ENCODE measurements around the gene SLC16A10. TPM values are rescaled to one million over a fixed set of nuclear protein-coding genes. Genes with fewer than 3 reads are reported as not detected.
A peak's percentile ranks its signal among the peaks of the same experiment; 100 is the strongest.
"Not testable (repeated sequence)": the region's sequence is repeated elsewhere in the genome, so short reads cannot be mapped to it uniquely, and the experiment has no call there.

The SLC16A10 gene
- total and polyA plus RNA-seq, 5 donors from 2014 or later, result 24.4 to 39.3 (median 32.0) TPM

DNA sequence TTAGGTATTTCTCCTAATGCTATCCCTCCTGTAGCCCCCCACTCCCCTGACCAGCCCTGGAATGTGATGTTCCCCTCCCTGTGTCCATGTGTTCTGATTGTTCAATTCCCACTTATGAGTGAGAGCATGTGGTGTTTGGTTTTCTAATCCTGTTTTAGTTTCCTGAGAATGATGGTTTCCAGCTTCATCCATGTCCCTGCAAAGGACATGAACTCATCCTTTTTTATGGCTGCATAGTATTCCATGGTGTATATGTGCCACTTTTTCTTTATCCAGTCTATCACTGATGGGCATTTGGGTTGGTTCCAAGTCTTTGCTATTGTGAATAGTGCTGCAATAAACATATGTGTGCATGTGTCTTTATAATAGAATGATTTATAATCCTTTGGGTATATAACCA, 103.8 kb downstream of the SLC16A10 start:
- H3K36me3 ChIP-seq (ENCODE audit: control insufficient read depth, insufficient read depth, low read length); H3K9me3 Mint-ChIP-seq; H3K4me3 ChIP-seq (ENCODE audit: low read depth, low read length); ATAC-seq (ENCODE audit: low read depth in 2 of 2); DNase-seq; H3K27me3 Mint-ChIP-seq; H3K27me3 ChIP-seq (ENCODE audit: control insufficient read depth, insufficient read depth, low read length); H3K4me3 Mint-ChIP-seq; H3K9me3 ChIP-seq (ENCODE audit: control insufficient read depth in 2 of 2, low read length in 2 of 2); H3K4me1 ChIP-seq (ENCODE audit: control insufficient read depth, insufficient read depth, low read length, poor library complexity, severe bottlenecking); H3K27ac Mint-ChIP-seq; H3K27ac ChIP-seq (ENCODE audit: insufficient read depth, low read length, poor library complexity, severe bottlenecking): not testable (repeated sequence)
- Mint-ChIP-seq H3K36me3 (peaks cover 31% of the 10 kb centered on the region), H3K4me1 (peaks cover 6 to 16% (median 11%) of the 10 kb centered on the region in 4 donors)

DNA sequence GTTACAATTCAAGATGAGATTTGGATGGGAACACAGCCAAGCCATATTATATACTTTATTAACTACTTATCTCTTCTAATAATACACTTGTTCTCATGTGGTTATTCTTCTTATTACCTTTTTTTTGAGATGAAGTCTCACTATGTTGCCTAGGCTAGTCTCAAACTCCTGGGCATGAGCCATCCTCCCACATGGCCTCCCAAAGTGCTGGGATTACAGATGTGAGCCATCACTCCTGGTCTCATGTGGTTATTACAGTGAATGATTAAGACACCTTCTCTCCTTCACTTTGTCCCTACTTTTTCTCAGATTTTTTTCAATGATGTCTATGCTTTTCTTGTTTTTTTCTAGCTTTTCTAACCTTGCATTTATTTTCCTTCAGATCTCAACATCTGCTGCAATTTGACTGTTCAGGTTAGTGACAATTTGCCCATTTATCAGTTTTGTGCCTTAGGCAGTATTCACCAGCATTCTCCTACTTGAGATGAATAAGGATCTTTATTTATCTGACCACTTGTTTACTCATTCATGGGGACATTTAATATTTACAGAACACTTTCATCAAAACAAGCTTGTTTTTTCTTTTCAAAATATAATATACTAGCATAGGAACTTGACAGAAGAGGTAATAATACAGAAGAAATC, 105.7 kb downstream of the SLC16A10 start:
- no peak overlapping the region for H3K4me3 Mint-ChIP-seq
- peaks cover 0 to 7% (median 4%) of the 10 kb centered on the region in 7 donors for H3K9me3 Mint-ChIP-seq
- Histone ChIP-seq H3K27me3 (ENCODE audit: control insufficient read depth, insufficient read depth, low read length) (no peaks in the 10 kb centered on the region), H3K27ac (ENCODE audit: insufficient read depth, low read length, poor library complexity, severe bottlenecking) (no peak overlapping the region), H3K4me1 (ENCODE audit: control insufficient read depth, insufficient read depth, low read length, poor library complexity, severe bottlenecking) (no peaks in the 10 kb centered on the region), H3K4me3 (ENCODE audit: low read depth, low read length) (no peak overlapping the region), H3K36me3 (ENCODE audit: control insufficient read depth, insufficient read depth, low read length) (peaks cover 3% of the 10 kb centered on the region), H3K9me3 (ENCODE audit: control insufficient read depth in 2 of 2, low read length in 2 of 2) (no peaks in the 10 kb centered on the region)
- H3K36me3 Mint-ChIP-seq, result peaks cover 43% of the 10 kb centered on the region
- no peak for DNase-seq
- no peaks in the 10 kb centered on the region for H3K27me3 Mint-ChIP-seq
- peaks cover 6 to 23% (median 13%) of the 10 kb centered on the region in 4 donors for H3K4me1 Mint-ChIP-seq
- ATAC-seq (ENCODE audit: low read depth in 2 of 2), result no peak
- H3K27ac Mint-ChIP-seq, result peak overlapping the region in 1 of 3 donors; percentile 37

DNA sequence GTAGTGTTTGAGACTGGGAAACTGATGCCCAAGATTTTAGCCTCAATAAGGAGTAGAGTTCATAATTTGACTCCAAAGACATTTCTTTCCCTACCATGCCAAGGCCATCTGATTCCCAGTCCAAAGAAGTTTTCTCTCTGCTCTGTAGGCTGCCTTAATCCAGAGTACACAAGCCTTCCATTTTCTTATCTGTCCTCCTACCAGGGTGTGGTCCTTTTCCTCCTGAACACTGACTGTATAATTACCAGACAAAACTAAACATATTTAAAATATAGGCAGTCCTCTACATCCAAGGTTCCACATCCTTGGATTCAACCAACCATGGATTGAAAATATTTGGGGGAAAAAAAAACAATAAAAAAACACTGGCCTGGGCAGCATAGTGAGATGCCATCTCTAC, 108.4 kb downstream of the SLC16A10 start:
- Histone ChIP-seq H3K27me3 (ENCODE audit: control insufficient read depth, insufficient read depth, low read length) (no peaks in the 10 kb centered on the region), H3K9me3 (ENCODE audit: control insufficient read depth in 2 of 2, low read length in 2 of 2) (no peaks in the 10 kb centered on the region), H3K27ac (ENCODE audit: insufficient read depth, low read length, poor library complexity, severe bottlenecking) (no peak overlapping the region), H3K36me3 (ENCODE audit: control insufficient read depth, insufficient read depth, low read length) (peaks cover 3% of the 10 kb centered on the region), H3K4me1 (ENCODE audit: control insufficient read depth, insufficient read depth, low read length, poor library complexity, severe bottlenecking) (peaks cover 10% of the 10 kb centered on the region), H3K4me3 (ENCODE audit: low read depth, low read length) (no peak overlapping the region)
- peaks cover 0 to 5% (median 2%) of the 10 kb centered on the region in 7 donors for H3K9me3 Mint-ChIP-seq
- no peak overlapping the region for H3K27ac Mint-ChIP-seq
- ATAC-seq (ENCODE audit: low read depth in 2 of 2) (no peak), DNase-seq (no peak)
- H3K36me3 Mint-ChIP-seq, result peaks cover 30% of the 10 kb centered on the region
- H3K4me1 Mint-ChIP-seq, result peaks cover 18 to 42% (median 29%) of the 10 kb centered on the region in 4 donors
- H3K27me3 Mint-ChIP-seq, result no peaks in the 10 kb centered on the region
- no peak overlapping the region for H3K4me3 Mint-ChIP-seq

DNA sequence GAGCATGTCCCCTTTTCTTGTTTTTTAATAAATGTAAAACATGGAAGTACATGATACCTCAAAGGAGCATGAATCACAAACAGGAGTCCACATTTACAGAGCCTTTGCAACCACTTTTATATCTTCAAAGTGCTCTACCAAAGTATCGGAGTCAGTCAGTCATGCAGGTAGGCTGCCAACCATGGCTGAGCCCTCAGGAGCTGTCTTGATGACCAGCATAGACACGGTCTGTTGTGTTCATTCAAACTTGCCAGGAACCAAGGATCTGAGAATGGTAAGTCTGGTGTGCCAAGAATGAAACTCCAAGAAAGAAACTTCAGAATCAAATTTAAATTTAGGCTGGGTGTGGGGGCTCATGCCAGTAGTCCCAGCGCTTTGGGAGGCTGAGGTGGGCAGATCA, 111.5 kb downstream of the SLC16A10 start:
- Histone ChIP-seq H3K27ac (ENCODE audit: insufficient read depth, low read length, poor library complexity, severe bottlenecking) (no peak overlapping the region), H3K4me3 (ENCODE audit: low read depth, low read length) (no peak overlapping the region), H3K9me3 (ENCODE audit: control insufficient read depth in 2 of 2, low read length in 2 of 2) (no peaks in the 10 kb centered on the region), H3K36me3 (ENCODE audit: control insufficient read depth, insufficient read depth, low read length) (peaks cover 3% of the 10 kb centered on the region), H3K27me3 (ENCODE audit: control insufficient read depth, insufficient read depth, low read length) (no peaks in the 10 kb centered on the region), H3K4me1 (ENCODE audit: control insufficient read depth, insufficient read depth, low read length, poor library complexity, severe bottlenecking) (peaks cover 26% of the 10 kb centered on the region)
- Mint-ChIP-seq H3K4me3 (peak overlapping the region in 2 of 4 donors; percentile 31 to 35), H3K9me3 (no peaks in the 10 kb centered on the region), H3K27me3 (no peaks in the 10 kb centered on the region), H3K36me3 (peaks cover 28% of the 10 kb centered on the region), H3K4me1 (peaks cover 20 to 58% (median 40%) of the 10 kb centered on the region in 4 donors), H3K27ac (peak overlapping the region; percentile 65 to 90 (median 66))
- DNase-seq (no peak), ATAC-seq (ENCODE audit: low read depth in 2 of 2) (no peak)

DNA sequence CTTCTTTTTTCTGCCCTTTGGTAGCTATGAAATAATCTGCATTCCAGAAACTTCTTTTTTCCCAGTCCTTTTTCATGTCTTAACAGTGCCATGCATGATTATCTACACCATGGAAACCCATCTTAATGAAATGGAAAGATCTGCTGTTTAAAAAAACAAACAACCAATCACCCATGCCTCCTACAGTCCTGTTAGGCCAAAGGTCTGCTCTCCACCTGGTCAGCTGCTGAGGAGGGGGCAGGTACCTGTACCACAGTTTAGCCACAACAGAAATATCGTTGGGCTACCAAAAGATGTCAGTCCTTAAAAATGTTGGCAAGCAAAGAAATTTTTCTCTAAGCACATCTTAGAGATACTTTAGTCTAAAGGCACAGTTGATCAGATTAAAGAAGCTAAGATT, 112.6 kb downstream of the SLC16A10 start:
- peaks cover 25% of the 10 kb centered on the region for H3K36me3 Mint-ChIP-seq
- no peaks in the 10 kb centered on the region for H3K27me3 Mint-ChIP-seq
- Histone ChIP-seq H3K9me3 (ENCODE audit: control insufficient read depth in 2 of 2, low read length in 2 of 2) (no peaks in the 10 kb centered on the region), H3K36me3 (ENCODE audit: control insufficient read depth, insufficient read depth, low read length) (no peaks in the 10 kb centered on the region), H3K4me1 (ENCODE audit: control insufficient read depth, insufficient read depth, low read length, poor library complexity, severe bottlenecking) (peaks cover 26% of the 10 kb centered on the region), H3K27me3 (ENCODE audit: control insufficient read depth, insufficient read depth, low read length) (no peaks in the 10 kb centered on the region), H3K4me3 (ENCODE audit: low read depth, low read length) (peak overlapping the region; percentile 65), H3K27ac (ENCODE audit: insufficient read depth, low read length, poor library complexity, severe bottlenecking) (peak overlapping the region; percentile 66)
- ATAC-seq (ENCODE audit: low read depth in 2 of 2) (no peak), DNase-seq (no peak)
- H3K4me1 Mint-ChIP-seq, result peaks cover 20 to 57% (median 37%) of the 10 kb centered on the region in 4 donors
- peak overlapping the region; percentile 46 to 73 (median 71) for H3K4me3 Mint-ChIP-seq
- H3K9me3 Mint-ChIP-seq, result no peaks in the 10 kb centered on the region
- peak overlapping the region; percentile 82 to 96 (median 90) for H3K27ac Mint-ChIP-seq

DNA sequence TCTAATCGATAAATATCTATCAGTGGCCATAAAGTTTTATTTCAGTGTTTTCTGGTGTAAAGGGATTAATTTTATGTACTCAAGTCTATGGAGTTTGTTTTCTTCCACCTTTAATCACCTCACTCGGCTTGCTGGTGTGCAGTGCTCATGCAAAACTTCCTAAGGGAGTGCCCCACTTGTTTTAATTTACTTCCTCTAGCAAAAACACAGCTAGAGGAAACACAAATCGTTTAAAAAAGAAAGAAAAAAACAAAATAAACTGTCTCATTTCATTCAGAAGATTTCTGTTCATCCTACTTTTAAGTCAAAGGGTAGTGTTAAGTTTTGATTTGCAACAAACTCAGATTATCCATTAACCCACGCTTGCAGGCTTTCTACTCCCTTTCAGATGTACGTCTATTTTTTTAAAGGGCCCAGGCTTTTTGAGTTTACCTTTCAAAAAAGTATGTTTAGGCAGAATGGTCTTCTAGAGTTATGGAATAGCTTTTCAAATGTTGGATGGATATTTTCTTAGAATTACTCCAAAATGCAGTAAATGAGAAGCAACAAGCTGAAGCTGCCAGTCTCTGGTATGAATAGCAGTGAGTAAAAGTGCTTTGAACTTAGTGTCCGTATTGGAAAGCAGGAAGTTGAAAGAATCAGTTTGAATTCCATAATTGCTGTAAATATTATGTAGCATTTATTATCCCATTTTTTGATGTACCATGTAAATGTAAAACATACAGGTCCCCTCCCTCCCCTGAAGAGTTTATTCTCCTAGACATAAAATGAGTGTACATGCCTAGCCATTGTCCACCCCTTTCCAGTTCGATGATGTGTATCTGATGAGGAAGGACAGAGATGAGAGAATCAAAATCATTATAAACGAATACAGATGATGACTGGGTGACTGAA, 113.3 kb downstream of the SLC16A10 start:
- H3K4me3 Mint-ChIP-seq, result peak overlapping the region; percentile 46 to 74 (median 71)
- Histone ChIP-seq H3K4me3 (ENCODE audit: low read depth, low read length) (peak overlapping the region; percentile 65), H3K9me3 (ENCODE audit: control insufficient read depth in 2 of 2, low read length in 2 of 2) (no peaks in the 10 kb centered on the region), H3K27me3 (ENCODE audit: control insufficient read depth, insufficient read depth, low read length) (no peaks in the 10 kb centered on the region), H3K4me1 (ENCODE audit: control insufficient read depth, insufficient read depth, low read length, poor library complexity, severe bottlenecking) (peaks cover 26% of the 10 kb centered on the region), H3K36me3 (ENCODE audit: control insufficient read depth, insufficient read depth, low read length) (no peaks in the 10 kb centered on the region), H3K27ac (ENCODE audit: insufficient read depth, low read length, poor library complexity, severe bottlenecking) (peak overlapping the region; percentile 66)
- DNase-seq, result peak in 2 of 3 donors; percentile 3 to 46
- ATAC-seq (ENCODE audit: low read depth in 2 of 2), result no peak
- no peaks in the 10 kb centered on the region for H3K9me3 Mint-ChIP-seq
- H3K36me3 Mint-ChIP-seq, result peaks cover 19% of the 10 kb centered on the region
- peaks cover 20 to 51% (median 33%) of the 10 kb centered on the region in 4 donors for H3K4me1 Mint-ChIP-seq
- H3K27ac Mint-ChIP-seq, result peak overlapping the region; percentile 82 to 96 (median 90)
- no peaks in the 10 kb centered on the region for H3K27me3 Mint-ChIP-seq

DNA sequence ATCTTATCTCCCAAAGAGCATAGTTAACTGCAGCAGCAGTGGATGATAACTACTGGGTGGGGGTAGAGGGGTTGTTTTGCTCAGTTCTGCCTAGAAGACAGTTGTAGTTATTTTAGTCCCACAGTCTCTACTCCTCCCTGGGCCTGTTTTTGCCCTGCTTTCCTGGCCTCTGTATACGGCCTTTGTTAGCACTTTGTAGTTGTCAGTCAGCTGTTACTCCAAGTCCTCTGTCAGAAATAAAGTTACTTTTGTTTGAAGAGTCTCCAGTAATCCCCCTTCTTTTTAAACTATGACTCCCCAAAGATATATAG, 113.9 kb downstream of the SLC16A10 start:
- H3K4me3 ChIP-seq (ENCODE audit: low read depth, low read length), result peak overlapping the region; percentile 65
- H3K36me3 Mint-ChIP-seq, result peaks cover 16% of the 10 kb centered on the region
- H3K27me3 Mint-ChIP-seq, result no peaks in the 10 kb centered on the region
- peak overlapping the region; percentile 66 for H3K27ac ChIP-seq (ENCODE audit: insufficient read depth, low read length, poor library complexity, severe bottlenecking)
- no peaks in the 10 kb centered on the region for H3K9me3 Mint-ChIP-seq
- ATAC-seq (ENCODE audit: low read depth in 2 of 2), result peak in 1 of 2 donors; percentile 54
- no peaks in the 10 kb centered on the region for H3K27me3 ChIP-seq (ENCODE audit: control insufficient read depth, insufficient read depth, low read length)
- DNase-seq, result peak in 2 of 3 donors; percentile 4 to 54
- peak overlapping the region; percentile 82 to 96 (median 90) for H3K27ac Mint-ChIP-seq
- peaks cover 20 to 49% (median 33%) of the 10 kb centered on the region in 4 donors for H3K4me1 Mint-ChIP-seq
- H3K4me1 ChIP-seq (ENCODE audit: control insufficient read depth, insufficient read depth, low read length, poor library complexity, severe bottlenecking), result peaks cover 26% of the 10 kb centered on the region
- H3K36me3 ChIP-seq (ENCODE audit: control insufficient read depth, insufficient read depth, low read length), result no peaks in the 10 kb centered on the region
- H3K9me3 ChIP-seq (ENCODE audit: control insufficient read depth in 2 of 2, low read length in 2 of 2), result no peaks in the 10 kb centered on the region
- H3K4me3 Mint-ChIP-seq, result peak overlapping the region; percentile 46 to 74 (median 71)

Data from CD4-positive, CD25-positive, alpha-beta regulatory T cell (primary cell).